ENCODE measurements around the gene TSG101. TPM values are rescaled to one million over a fixed set of nuclear protein-coding genes. Genes with fewer than 3 reads are reported as not detected.
A peak's percentile ranks its signal among the peaks of the same experiment; 100 is the strongest.

Gene TSG101
- total and polyA plus RNA-seq, 10 of the 15 experiments (the other 5 are each of a cell fraction or from before 2014, with no cell fraction given): 22.3 to 147 (median 84.9) TPM

GRCh38 chr11:18468961-18469360, 57.8 kb downstream of the TSG101 start:
- Histone ChIP-seq H4K20me1 (ENCODE audit: control insufficient read depth, insufficient read depth) (no peaks in the 10 kb centered on the region), H3K79me2 (ENCODE audit: control insufficient read depth, insufficient read depth, low read length) (no peaks in the 10 kb centered on the region), H3K4me1 (ENCODE audit: control insufficient read depth, insufficient read depth, low read length) (peaks cover 3% of the 10 kb centered on the region; the same call in 1 of the 2 replicates), H3K9ac (ENCODE audit: control insufficient read depth, insufficient read depth, low read length) (no peak overlapping the region), H3K4me3 (no peak overlapping the region), H3K36me3 (ENCODE audit: control insufficient read depth in 2 of 2, insufficient read depth in 2 of 2, low read length in 1 of 2) (no peaks in the 10 kb centered on the region), H3K27ac (ENCODE audit: control insufficient read depth, insufficient read depth) (no peak overlapping the region), H3K27me3 (replicated peaks in 1 of 2; ENCODE audit: control insufficient read depth in 2 of 2, insufficient read depth in 2 of 2, low read length in 1 of 2) (no peaks in the 10 kb centered on the region), H3K4me2 (ENCODE audit: control insufficient read depth, insufficient read depth) (no peak overlapping the region), H3K9me3 (replicated peaks; ENCODE audit: control insufficient read depth, insufficient read depth, low read length) (no peaks in the 10 kb centered on the region), H2AFZ (ENCODE audit: control insufficient read depth, low read depth, low read length) (no peak overlapping the region)
- DNase-seq (ENCODE audit: low read depth, low spot score) (no peak), ATAC-seq (peak; percentile 27; the same call in 1 of the 3 replicates), FAIRE-seq (no peak)
- BruUV-seq (replicated peaks): no TSS peak
- intact Hi-C loops (cut with micrococcal nuclease; ENCODE audit: unreplicated experiment): no loop called here
- ChIA-PET RAD21 (ENCODE audit: unreplicated experiment) (interaction anchor here (1.0 kb wide), 1 partner anchor 225 kb away, joined by 3 read pairs; no protein-coding TSS in a partner anchor), SMC1A (ENCODE audit: uncharacterized antibody, unreplicated experiment) (interaction anchor here (0.8 to 0.9 kb wide), 2 partner anchors 12 to 268 kb away, joined by 3 read pairs; no protein-coding TSS in a partner anchor), POLR2A (no interaction called here), CTCF (interaction anchor here (1.3 kb wide), 1 partner anchor 59 kb away, joined by 3 read pairs; no protein-coding TSS in a partner anchor)
- WGBS (ENCODE audit: insufficient coverage, insufficient replicate concordance, low lambda C conversion rate, missing lambda C conversion rate): 59% methylated on average over 7 of the region's 7 CpGs
- no peak for TF ChIP-seq RFX5 (IDR thresholded peaks at IDR 0.05; ENCODE audit: low read depth, low read length)
- TF ChIP-seq EED (IDR thresholded peaks at IDR 0.05; ENCODE audit: low read depth): peak; percentile 44; the same call in 1 of the 2 replicates
- TF ChIP-seq JUNB (IDR thresholded peaks at IDR 0.05): peak; percentile 67
- in situ Hi-C loops (cut with MboI): no loop called here

DNA sequence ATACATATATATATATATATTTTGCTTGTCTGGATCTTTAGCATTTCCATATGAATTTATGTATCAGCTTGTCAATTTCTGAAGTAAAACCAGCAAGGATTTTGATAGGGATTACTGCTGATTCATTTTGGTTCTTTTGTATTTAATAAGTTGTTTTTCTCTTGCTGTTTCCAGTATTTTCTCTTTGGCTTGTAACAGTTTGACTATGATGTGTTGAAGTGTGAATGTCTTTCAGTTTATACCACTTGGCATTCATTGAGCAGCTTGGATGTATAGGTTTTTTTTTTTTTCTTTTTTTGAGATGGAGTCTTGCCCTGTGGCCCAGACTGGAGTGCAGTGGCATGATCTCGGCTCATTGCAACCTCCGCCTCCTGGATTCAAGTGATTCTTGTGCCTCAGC, 58.7 kb downstream of the TSG101 start:
- Histone ChIP-seq H2AFZ (ENCODE audit: control insufficient read depth, low read depth, low read length) (no peak overlapping the region), H3K36me3 (ENCODE audit: control insufficient read depth in 2 of 2, insufficient read depth in 2 of 2, low read length in 1 of 2) (no peaks in the 10 kb centered on the region), H3K4me3 (no peak overlapping the region), H3K9ac (ENCODE audit: control insufficient read depth, insufficient read depth, low read length) (no peak overlapping the region), H3K27me3 (replicated peaks in 1 of 2; ENCODE audit: control insufficient read depth in 2 of 2, insufficient read depth in 2 of 2, low read length in 1 of 2) (no peaks in the 10 kb centered on the region), H3K79me2 (ENCODE audit: control insufficient read depth, insufficient read depth, low read length) (no peaks in the 10 kb centered on the region), H3K9me3 (replicated peaks; ENCODE audit: control insufficient read depth, insufficient read depth, low read length) (no peaks in the 10 kb centered on the region), H4K20me1 (ENCODE audit: control insufficient read depth, insufficient read depth) (no peaks in the 10 kb centered on the region), H3K27ac (ENCODE audit: control insufficient read depth, insufficient read depth) (no peak overlapping the region), H3K4me2 (ENCODE audit: control insufficient read depth, insufficient read depth) (no peak overlapping the region), H3K4me1 (ENCODE audit: control insufficient read depth, insufficient read depth, low read length) (peaks cover 5% of the 10 kb centered on the region; the same call in 1 of the 2 replicates)
- DNase-seq (ENCODE audit: low read depth, low spot score) (no peak), FAIRE-seq (no peak), ATAC-seq (no peak)
- ChIA-PET CTCF (interaction anchor here (0.6 kb wide), 1 partner anchor 72 kb away, joined by 3 read pairs; no protein-coding TSS in a partner anchor), SMC1A (ENCODE audit: uncharacterized antibody, unreplicated experiment) (interaction anchor here (0.6 to 0.8 kb wide), 3 partner anchors 22 to 294 kb away, joined by 3 read pairs; no protein-coding TSS in a partner anchor), RAD21 (ENCODE audit: unreplicated experiment) (no interaction called here), POLR2A (no interaction called here)
- WGBS (ENCODE audit: insufficient coverage, insufficient replicate concordance, low lambda C conversion rate, missing lambda C conversion rate): 65% methylated on average over 2 of the region's 2 CpGs
- no TSS peak for BruUV-seq (replicated peaks)
- in situ Hi-C loops (cut with MboI): no loop called here
- intact Hi-C loops (cut with micrococcal nuclease; ENCODE audit: unreplicated experiment): no loop called here
- TF ChIP-seq BCL11A (IDR thresholded peaks at IDR 0.05; ENCODE audit: low read depth, low read length) (no peak), RAD51 (IDR thresholded peaks at IDR 0.05) (no peak), CHD2 (IDR thresholded peaks at IDR 0.05; ENCODE audit: borderline replicate concordance, low read depth, low read length) (no peak), SMAD1 (IDR thresholded peaks at IDR 0.05; ENCODE audit: low read depth, partially characterized antibody) (no peak), GATAD2B (conservative IDR thresholded peaks at IDR 0.05; ENCODE audit: low read depth) (no peak), BHLHE40 (IDR thresholded peaks at IDR 0.05; ENCODE audit: borderline replicate concordance in 1 of 2, low read depth in 2 of 2, low read length in 1 of 2) (no peak), NR2C2 (IDR thresholded peaks at IDR 0.05; ENCODE audit: borderline replicate concordance, control insufficient read depth, insufficient read length, low read depth) (no peak)

Measured in GM12878 (cell line).